HG03442 (cell line): ENCODE data around the gene CCNE1.
"Not testable (repeated sequence)": the region's sequence is repeated elsewhere in the genome, so short reads cannot be mapped to it uniquely, and the experiment has no call there.

ENCODE experiments used
- ATAC-seq: cut with Tn5 transposase; IDR thresholded peaks from one replicate; pipeline ENCODE4 v1.9.1; 2021; ENCODE audit warnings: mild to moderate bottlenecking, moderate library complexity; ENCODE audit not compliant: unreplicated experiment

The CCNE1 gene

GRCh38 chr19:29812881-29813275 is 1.1 kb downstream of the CCNE1 start:
- ATAC-seq = no peak

DNA sequence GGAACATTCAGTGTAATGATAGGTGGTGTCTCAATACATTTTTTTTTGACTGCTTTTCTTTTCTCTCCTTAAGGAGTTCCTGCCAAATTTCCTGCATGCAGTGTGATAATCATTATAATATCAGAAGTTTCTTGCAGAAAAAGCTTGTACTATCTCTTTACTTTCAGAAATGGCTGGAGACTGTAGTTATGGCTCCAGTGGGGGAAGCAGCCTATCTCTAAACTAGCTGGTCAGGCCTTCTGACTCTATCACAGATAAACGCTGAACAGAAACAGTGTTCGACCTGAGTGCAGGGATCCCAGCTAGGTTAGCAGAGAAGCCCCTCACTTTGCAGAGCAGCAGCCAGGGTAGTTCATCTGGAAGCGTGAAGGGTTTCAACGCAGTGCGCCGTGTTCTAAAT is 1.9 kb downstream of the CCNE1 start:
- ATAC-seq = no peak

DNA sequence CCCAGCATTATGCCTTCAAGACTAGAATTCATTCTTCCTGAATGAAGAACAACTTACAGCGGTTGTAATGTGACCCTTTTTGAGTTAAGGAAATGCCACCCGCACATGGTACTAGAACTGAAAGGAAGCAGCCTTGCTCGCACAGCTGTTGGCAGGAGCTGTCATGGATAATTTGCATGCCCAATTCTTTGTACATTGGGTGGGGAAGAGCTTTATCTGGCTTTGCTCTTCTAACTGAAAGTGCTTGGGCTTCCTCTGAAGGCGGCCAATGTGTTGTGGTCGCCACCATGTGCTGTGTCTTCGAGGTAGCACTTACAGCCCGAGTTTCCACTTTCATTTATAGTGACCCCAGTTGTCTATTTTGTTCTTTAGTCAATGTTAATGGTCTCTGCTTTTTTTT is 3.4 kb downstream of the CCNE1 start:
- ATAC-seq = no peak

DNA sequence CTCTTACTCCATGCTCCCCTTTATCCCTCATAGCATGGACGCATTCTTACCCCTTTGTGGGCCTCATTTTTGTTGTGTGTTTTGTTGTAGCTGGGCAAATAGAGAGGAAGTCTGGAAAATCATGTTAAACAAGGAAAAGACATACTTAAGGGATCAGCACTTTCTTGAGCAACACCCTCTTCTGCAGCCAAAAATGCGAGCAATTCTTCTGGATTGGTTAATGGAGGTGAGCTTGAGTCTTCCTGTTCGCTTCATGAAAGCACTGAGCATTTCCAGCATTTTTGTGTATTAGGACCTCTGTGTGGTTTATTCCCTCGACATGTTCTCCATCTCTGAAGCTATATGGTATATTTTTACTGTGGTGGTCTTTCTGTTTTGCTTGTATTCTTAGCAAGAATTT is 5.5 kb downstream of the CCNE1 start:
- ATAC-seq = no peak

- no peak for ATAC-seq
Observed at GRCh38 chr19:29819300-29819699, 7.5 kb downstream of the CCNE1 start.

DNA sequence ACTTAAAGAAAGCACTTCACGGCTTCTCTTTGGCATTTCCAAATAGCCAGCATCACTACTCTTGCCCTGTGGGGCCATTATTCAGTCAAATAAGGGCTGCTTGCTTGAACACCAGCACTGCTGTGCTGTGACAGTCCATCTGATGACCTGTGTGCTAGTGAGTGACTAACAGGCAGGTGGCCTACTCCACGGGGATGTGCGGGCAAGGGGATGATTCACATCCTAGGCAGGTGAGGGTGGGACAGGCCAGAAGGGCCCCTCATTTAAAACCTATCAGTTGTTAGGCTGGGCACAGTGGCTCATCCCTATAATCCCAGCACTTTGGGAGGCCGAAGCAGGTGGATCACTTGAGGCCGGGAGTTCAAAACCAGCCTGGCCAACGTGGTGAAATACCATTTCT is 8.2 kb downstream of the CCNE1 start:
- ATAC-seq = no peak

DNA sequence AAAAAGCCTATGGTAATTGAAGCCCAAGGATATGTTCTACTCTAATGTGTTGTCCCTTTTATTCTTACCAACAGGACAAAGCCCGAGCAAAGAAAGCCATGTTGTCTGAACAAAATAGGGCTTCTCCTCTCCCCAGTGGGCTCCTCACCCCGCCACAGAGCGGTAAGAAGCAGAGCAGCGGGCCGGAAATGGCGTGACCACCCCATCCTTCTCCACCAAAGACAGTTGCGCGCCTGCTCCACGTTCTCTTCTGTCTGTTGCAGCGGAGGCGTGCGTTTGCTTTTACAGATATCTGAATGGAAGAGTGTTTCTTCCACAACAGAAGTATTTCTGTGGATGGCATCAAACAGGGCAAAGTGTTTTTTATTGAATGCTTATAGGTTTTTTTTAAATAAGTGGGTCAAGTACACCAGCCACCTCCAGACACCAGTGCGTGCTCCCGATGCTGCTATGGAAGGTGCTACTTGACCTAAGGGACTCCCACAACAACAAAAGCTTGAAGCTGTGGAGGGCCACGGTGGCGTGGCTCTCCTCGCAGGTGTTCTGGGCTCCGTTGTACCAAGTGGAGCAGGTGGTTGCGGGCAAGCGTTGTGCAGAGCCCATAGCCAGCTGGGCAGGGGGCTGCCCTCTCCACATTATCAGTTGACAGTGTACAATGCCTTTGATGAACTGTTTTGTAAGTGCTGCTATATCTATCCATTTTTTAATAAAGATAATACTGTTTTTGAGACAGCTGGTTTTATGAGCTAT is 12.0 kb downstream of the CCNE1 start:
- no peak for ATAC-seq

- ATAC-seq = not testable (repeated sequence)
Observed at GRCh38 chr19:29825263-29825662, 13.5 kb downstream of the CCNE1 start.

DNA sequence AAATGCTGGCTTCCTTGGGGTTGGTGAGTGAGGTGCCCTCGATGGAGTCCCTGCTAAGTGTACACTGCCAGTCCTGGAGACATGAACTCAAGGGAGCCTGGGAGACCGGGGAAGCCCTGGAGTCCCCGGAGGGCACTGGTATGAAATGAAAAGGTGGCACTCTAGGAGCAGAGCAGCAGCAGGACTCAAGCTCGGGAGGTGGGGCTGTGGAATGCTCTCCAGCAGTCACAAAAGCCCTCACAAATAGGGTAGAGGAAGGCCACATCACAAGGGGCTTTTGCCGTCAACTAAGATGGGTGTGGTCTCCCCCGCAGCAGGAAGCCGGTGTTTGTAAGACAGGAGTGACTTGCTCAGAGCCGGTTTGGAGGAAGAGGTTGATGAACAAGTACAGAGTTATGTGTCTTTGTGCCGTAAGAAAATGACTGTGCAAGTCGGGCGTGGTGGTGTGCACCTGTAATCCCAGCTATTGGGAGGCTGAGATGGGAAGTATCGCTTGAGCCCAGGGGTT is 19.3 kb downstream of the CCNE1 start:
- ATAC-seq = no peak

- ATAC-seq = no peak
Observed at GRCh38 chr19:29831686-29832085, 19.9 kb downstream of the CCNE1 start.

GRCh38 chr19:29832801-29833200 is 21.0 kb downstream of the CCNE1 start:
- ATAC-seq = no peak

DNA sequence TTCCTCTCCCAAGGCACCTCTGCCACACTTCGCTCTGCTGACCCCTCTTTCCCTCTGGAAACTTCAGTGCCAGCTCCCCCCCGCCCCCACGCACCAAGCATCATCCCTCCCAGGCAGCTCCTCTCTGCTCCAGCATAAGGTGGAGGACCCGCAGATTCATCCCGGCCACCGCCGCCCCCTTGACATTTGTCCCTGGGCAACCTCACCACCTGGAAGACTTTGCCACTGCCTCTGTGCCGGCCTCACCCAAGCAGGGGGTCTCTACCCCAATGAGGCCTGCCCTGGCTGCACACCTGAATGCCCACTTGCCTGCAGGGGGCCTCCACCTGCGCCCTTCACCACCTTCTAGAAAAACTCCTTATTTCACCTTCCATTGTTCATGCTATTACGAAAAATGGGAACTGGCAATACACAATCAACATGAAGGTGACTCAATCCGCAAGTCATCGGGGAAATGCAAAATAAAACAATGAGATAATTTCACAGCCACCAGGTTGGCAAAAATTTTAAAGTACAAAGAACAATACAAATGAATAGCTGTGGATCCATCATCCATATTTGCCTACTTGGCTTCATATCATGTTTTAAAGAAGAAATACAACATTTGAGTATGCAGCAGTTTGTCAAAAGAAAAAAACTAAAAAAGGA is 21.9 kb downstream of the CCNE1 start:
- ATAC-seq = no peak

GRCh38 chr19:29834991-29835846 is 23.4 kb downstream of the CCNE1 start:
- no peak for ATAC-seq

GRCh38 chr19:29836409-29836825 is 24.6 kb downstream of the CCNE1 start:
- ATAC-seq = peak; percentile 74

GRCh38 chr19:29837448-29837981 is 25.7 kb downstream of the CCNE1 start:
- peak; percentile 66 for ATAC-seq

GRCh38 chr19:29837996-29838395 is 26.2 kb downstream of the CCNE1 start:
- ATAC-seq = no peak

DNA sequence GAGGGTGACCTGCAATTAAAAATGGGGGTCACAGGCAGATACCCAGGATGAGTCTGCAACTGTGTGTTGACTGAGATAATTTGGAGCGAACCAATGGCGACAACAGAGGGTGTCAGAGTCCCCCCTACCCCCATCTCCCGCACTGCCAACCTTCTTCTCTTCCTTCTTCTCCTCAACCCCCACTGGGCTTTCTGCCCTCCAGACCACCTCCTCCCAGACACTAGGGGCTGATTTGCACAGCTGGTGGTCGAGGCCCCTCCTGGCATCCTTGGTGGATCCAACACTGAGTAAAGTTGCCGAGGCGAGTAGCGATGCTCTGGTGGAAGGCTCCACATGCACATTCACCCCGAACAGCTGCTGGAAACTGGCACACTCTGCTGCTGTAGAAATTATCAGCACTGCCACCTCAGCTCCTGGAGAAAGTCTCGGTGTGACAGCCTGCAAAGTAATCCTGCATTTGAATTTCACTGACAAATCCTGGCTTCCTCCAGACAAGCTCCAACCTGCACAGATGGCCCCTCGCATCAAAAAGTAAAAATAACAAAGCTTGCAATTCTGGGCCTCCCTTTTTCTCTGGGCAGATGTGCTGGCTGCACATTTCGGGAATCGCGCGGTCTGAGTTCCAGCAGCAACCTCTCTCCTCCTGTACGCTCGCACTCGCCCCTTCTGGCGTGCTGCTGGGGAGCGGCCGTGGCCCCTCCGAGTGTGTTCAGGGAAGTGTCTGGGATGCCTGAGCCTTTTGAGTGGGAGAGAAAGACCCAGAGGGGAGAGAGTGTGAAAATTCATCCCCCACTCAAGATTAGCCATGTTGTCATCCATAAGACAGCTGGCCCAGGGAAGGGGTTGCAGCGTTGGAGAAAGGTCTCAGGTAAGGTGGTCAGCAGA is 28.5 kb downstream of the CCNE1 start:
- ATAC-seq = no peak

DNA sequence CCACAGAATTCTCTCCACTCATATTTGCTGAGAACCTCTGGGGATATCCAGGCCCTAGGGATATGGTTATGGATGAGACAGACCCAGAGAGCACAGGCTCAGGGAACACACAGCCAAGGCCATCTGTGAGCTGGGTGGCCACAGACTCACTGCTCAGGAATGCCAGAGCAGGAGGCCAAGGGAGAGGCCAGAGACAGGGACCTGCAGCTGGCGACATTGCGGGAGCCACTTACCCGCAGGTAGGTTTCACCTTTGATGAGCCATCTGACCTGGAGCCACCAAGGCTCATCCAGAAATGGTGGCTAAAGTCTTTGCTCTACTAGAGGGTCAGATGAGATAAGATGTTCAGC is 29.4 kb downstream of the CCNE1 start:
- no peak for ATAC-seq

- ATAC-seq = no peak
Observed at GRCh38 chr19:29841559-29842367, 30.0 kb downstream of the CCNE1 start.
